NCI-H748 (cell line): ENCODE measurements around the gene TMTC1.
"Not testable (repeated sequence)": the region's sequence is repeated elsewhere in the genome, so short reads cannot be mapped to it uniquely, and the experiment has no call there.

Experiments
- DNase-seq: peaks from one replicate; lab custom pipeline; 2025; ENCODE audit not compliant: unreplicated experiment; lab: John Stamatoyannopoulos, UW

The TMTC1 gene

DNA sequence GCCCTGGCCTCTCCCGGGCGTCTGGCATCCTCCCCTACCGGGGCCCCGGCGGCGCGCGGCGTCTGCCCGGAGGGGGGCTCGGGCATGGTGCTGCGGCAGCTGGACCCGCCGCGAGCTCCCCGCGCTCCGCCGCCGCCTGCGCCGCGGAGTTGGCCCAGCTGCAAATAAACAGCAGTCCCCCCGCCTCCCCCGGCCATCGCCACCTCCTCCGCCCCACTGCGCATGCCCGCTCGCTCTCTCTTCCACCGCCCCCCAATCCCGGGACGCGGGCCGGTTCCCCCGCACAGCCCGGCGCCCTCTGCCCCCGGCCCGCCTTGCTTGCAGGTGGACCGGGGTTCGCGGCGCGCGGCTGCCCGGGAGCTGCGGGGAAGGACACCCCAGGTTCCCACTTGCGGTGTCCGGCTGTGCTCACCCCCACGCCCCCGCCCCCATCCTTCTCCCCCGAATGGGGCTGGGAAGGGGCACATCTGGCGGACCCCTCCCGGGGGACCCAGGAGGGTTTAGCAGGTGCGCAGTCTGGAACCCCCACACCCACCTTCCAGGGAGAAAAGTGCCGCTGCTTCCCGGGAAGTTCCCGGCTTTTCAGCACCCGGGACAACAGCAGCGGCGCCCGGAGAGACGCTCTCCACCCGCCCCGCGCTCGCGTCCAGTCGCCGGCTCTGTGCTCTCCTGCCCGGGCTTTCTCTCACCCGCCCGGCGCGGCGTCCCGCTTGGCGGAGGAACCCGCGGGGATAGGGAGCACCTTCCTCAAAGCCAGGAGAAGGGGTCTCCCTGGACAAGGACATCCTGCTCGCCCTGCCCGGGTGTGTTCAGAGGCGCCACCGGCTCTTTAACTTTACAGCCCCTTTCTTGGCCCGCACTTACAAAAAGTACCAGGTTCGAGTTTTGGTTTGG is at the start of gene TMTC1:
TSS of gene TMTC1 (minus strand) at position 170 of the 894 bp plus-strand sequence. CDS start 191 bp downstream, outside the sequence.
- peak; percentile 68 for DNase-seq

GRCh38 chr12:29831173-29831572 is 47.4 kb upstream of the TMTC1 start:
- no peak for DNase-seq

- no peak for DNase-seq
Observed at GRCh38 chr12:29830391-29830790, 46.6 kb upstream of the TMTC1 start.

GRCh38 chr12:29818916-29819623 is 35.3 kb upstream of the TMTC1 start:
- DNase-seq = no peak

DNA sequence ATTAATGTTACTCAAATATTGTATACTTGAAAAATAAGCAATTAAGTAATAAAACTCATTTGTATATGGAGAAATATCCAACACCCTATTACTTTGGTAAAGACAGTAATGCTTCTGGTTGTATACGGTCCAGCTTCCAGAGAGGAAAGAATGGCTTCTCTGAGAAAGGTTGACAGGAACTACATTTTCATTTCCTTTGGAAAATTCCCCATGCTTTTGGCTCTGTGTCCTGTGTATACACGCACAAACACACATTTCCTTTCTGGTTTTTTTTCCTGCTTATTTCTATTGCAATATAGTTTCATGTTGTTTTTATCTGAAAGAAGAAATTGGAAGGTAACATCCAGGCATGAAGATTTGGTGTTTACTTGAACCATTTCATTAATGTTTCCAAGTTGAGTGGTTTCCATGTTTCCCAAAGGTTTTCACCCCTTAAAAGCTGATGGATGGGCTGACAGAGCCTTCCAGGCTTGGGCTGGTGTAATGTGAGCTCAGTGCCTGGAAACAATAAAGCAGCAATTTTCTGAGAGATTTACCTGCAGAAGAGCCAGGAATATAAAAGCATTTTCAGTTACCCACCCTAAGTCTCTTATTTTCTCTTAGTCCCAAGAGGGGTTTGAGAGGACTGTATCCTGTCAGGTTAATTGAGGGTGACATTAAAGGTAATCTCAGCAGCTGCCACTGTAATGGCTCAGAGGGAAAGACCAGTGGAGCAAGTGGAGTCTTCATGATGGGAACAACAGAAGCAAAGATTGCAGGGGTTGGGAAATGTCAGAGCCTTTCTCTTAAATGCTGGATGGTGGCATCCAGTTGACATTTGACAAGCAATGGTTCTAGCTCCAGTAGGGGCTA is 33.4 kb upstream of the TMTC1 start:
- DNase-seq = no peak

GRCh38 chr12:29809616-29810361 is 26.0 kb upstream of the TMTC1 start:
- not testable (repeated sequence) for DNase-seq

DNA sequence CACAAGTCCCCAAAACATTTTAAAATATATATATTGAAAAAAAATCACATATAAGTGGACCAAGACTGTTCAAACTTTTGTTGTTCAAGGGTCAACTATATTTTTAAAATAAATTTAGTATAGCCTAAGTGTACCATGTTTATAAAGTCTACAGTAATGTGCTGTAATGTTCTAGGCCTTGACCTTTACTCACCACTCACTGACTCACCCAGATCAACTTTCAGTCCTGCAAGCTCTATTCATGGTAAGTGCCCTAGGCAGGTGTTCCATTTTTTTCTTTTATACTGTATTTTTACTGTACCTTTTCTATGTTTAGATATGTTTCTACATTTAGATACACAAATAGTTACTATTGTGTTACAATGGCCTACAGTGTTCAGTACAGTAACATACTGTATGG is 23.4 kb upstream of the TMTC1 start:
- no peak for DNase-seq

DNA sequence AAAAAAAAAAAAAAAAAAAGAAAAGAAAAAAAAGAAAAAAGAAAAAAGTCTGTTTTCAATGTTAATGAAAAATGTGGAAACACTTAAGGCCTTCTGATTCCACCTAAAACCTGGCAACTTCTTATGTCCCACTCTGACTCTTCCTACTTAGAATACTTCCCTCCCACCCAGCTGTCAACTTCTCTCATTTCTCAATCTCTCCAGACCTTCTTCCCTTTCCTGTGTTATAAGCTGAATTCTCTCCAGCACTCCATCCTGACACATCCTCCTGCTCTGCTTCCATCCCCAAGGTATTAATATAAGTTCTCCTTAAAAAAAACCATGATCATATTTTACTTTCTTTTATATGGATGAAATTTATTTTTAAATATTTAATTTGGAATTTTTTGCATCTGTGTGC is 20.3 kb upstream of the TMTC1 start:
- no peak for DNase-seq

GRCh38 chr12:29799591-29799990 is 15.8 kb upstream of the TMTC1 start:
- no peak for DNase-seq

DNA sequence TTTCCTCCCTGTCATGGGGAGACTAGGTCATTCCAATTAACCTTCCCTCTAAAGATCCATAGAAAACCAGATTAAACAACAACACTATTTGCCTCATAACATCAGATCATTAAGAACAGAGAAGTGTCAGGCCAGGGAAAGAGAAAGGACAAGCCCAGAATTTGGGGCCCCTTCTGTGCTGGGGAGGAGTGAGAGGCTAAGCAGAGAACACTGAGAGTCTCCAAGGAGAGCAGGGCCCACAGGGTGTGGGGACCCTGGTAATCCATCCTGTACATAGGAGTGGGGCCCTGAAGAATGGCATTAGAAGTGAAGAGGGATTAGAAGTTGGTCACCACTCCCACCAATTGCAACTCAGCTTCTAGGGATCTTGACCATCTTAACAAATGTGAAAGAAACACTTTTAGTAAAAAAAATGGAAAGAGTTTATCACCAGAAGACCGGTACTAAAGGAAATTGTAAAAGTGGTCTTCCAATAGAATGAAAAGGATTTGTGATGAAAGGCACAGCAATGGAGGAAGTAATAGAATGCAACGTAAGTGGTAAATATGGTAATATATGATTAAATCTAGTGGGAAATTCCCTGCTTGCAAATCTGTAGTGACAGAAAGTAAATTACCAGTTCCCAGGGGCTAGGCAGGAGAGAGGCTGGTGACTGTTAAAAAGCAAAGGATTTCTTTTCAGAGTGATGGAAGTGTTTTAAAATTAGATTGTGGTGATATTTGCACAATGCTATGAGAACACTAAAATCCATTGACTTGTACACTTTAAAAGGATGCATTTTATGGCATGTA is 14.0 kb upstream of the TMTC1 start:
- DNase-seq = no peak

DNA sequence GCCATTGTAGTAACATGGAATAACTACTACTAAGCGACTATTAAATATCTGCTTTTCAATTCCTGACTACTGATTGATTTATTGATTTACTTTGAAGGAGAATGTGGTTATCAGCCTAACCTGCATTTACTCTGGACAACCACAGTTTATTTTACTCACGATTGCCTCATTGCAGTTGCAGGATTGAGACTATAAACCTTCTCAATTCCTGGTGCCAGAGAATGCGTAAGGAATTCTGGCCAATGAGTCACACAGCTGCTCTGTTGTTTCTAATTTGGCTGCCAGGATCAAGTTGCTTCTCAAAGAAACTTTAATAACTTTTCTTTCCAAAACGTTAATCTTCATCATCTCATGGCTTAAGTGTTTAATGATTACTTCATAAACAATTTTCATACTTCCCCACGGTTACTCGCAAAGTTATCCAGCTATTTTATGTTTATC is 13.1 kb upstream of the TMTC1 start:
- DNase-seq = no peak

- DNase-seq = no peak
Observed at GRCh38 chr12:29795715-29796114, 12.0 kb upstream of the TMTC1 start.

DNA sequence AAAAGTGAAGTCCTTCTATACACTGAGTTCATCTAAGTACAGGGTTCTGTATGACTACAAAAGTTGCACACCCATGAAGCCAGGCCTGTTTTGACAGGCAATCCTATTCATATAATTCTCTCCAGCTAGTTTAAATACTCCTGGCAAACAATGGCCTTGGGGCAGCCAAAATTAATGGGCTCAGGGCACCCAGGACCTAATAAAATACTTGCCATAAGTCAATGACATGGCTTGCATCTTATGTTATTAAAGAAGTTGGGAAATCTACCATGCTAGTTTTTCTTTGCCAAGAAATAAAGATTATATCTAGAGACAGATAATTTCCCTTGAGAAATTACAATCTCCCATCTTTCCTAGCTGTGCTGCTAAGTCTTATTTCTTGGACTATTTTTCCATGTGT is 11.1 kb upstream of the TMTC1 start:
- DNase-seq = no peak

- no peak for DNase-seq
Observed at GRCh38 chr12:29792853-29793252, 9.1 kb upstream of the TMTC1 start.

DNA sequence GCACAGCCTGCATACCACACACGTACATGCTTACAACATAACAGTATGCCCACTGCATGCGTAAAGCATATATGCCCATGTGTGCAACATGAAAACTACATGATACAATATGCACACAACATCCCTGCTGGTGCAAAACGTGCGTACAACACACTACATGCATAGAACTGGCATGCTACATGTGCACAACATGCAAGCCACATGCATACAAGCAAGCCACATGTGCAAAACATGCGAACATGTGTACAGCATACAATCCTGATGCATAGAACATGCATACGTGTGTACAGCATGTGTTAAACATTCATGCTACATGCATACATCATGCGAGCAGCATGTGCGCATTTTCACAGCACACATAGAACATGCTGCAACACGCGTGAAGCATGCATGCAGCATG is 8.4 kb upstream of the TMTC1 start:
- DNase-seq = no peak

GRCh38 chr12:29782871-29783772 is 620 bp downstream of the TMTC1 start:
- DNase-seq = peak; percentile 59

DNA sequence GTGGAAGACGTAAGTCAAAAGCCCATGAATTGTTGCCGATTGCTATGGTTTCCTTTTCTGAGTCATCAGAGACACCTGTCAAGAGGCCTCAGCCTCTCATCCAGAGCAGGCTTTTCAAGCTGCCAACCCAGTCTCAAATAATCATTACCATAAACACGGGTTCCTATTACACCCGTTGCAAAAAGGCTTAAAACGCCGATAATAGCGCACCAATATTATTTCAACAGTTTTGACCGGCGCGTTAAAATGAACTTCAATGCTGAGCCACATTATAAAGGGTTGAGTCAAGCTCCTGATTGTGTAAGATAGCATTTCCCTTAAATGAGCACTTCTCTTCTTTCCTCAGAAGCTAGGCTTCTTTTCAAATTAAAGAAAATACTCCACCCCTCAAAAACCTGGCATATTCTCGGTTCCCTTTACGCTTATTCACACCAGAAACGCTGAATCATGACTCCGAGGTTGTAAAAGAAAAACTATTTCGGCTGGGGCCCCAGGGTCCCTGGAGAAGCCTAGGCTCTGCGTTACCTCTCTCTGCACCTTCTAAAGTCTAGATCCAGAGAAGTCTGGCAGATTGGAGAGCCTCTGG is 1.4 kb downstream of the TMTC1 start:
- DNase-seq = peak; percentile 68

- no peak for DNase-seq
Observed at GRCh38 chr12:29781705-29782266, 2.0 kb downstream of the TMTC1 start.
